Peyer's patch (tissue), 4 donors: Measurements from ENCODE around the gene ELK3. TPM values are rescaled to one million over a fixed set of nuclear protein-coding genes. Genes with fewer than 3 reads are reported as not detected.

ENCODE experiments used
- DNase-seq, 3 donors: peaks; one replicate each; pipeline ENCODE4 v3.0.0-alpha.2; 2017 to 2019
- H3K27ac ChIP-seq, 4 donors: fragments of 200-600 bp; sonication (generic); one replicate each; pipeline ENCODE4 v1.5.1; 2016 to 2019
- H3K27me3 ChIP-seq, 2 donors: fragments of 200-600 bp; sonication (generic); one replicate each; pipeline ENCODE4 v1.5.1; 2019
- H3K36me3 ChIP-seq, 3 donors: fragments of 200-600 bp; sonication (generic); one replicate each; pipeline ENCODE4 v1.5.1; 2016 to 2019
- H3K4me1 ChIP-seq, 4 donors: fragments of 200-600 bp; sonication (generic); one replicate each; pipeline ENCODE4 v1.5.1; 2016 to 2019
- H3K4me3 ChIP-seq, 4 donors: fragments of 200-600 bp; sonication (generic); 1 replicate in 3 of 4; 2 replicates in 1 of 4; pipeline ENCODE4 v1.5.1; 2016 to 2019; ENCODE audit warnings: mild to moderate bottlenecking in 1 of 4
- H3K9me3 ChIP-seq, 4 donors: fragments of 200-600 bp; sonication (generic); one replicate each; pipeline ENCODE4 v1.5.1; 2016 to 2019; ENCODE audit warnings: mild to moderate bottlenecking in 1 of 4
- CTCF ChIP-seq, 6 experiments: fragments of 450-650 bp in 4 of 6; fragments of 200-600 bp in 2 of 6; sonication (generic) in 1 of 6; IDR thresholded peaks; one replicate each; pipeline ENCODE4 v1.5.1; 2017 to 2019; ENCODE audit warnings: antibody characterized with exemption in 6 of 6, mild to moderate bottlenecking in 3 of 6, moderate library complexity in 1 of 6
- POLR2A ChIP-seq, 2 donors: fragments of 450-650 bp; IDR thresholded peaks; one replicate each; pipeline ENCODE4 v1.5.1; 2017; ENCODE audit warnings: antibody characterized with exemption in 2 of 2, mild to moderate bottlenecking in 2 of 2, moderate library complexity in 2 of 2
- total RNA-seq, 4 donors: library from RNA; depleted of rRNA; stranded (reverse); fragments of >200 nt; gene quantifications; one replicate each; pipeline ENCODE4 v1.1.0, GENCODE V29; 2016

Gene ELK3
- total RNA-seq, 4 donors from 2014 or later = 5.1 to 23.9 (median 9.4) TPM

DNA sequence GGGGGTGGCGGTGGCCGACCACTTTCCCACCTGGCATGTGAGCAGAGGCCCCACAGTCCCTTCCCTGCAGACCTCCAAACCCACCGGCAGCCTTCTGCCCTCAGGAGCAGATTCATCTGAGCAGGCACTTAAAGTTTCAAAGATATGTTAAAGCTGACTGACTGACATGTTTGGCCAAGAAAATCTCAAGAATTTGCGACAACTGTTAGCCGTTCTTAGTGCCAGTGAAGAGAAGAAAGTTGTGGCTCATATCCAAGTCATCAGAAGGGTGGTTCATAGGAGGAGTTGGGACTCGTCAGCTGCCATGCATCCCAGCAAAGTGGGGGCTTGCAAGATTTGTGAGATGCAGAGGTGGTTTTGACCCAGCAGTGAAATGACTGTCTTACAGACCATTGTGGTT, 27.2 kb downstream of the ELK3 start:
- Histone ChIP-seq H3K27ac (no peak overlapping the region), H3K4me3 (no peak overlapping the region), H3K27me3 (no peaks in the 10 kb centered on the region), H3K36me3 (no peaks in the 10 kb centered on the region), H3K4me1 (peaks cover 0 to 2% (median 0%) of the 10 kb centered on the region in 4 donors), H3K9me3 (no peaks in the 10 kb centered on the region)
- TF ChIP-seq CTCF (IDR thresholded peaks at IDR 0.05) (no peak), POLR2A (IDR thresholded peaks at IDR 0.05) (no peak)
- DNase-seq = peak in 1 of 3 donors; percentile 35

DNA sequence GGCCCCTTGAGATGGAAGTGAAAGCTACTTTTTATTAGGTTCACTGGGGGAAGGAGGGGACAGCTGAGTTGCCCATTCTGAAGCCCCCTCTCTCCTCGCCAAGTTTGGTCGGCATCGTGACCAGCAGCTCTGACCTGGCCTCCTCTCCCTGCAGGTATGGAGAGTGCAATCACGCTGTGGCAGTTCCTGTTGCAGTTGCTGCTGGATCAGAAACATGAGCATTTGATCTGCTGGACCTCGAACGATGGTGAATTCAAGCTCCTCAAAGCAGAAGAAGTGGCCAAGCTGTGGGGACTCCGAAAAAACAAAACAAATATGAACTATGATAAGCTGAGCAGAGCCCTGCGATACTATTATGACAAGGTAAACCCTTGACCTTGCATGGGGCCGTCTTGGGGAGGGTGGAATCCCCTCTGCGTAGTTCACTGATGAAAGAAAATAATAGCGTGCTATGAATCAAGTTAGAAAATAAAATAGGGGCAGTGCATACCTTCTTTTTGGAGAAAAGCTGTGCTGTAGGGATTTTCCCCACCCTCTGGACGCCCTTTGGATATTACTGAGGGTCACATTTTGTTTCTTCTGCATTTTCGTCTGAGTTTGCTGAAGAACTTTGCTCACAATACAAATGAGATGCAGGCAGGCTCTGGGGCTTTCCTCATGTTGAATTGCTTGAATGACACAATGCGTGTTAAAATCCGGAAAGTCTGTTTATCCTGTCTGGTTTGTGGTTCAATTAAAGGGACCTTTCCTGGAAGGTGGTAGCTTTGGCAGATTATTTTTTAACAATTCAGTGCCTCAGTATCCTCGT, 29.4 kb downstream of the ELK3 start:
- H3K27ac ChIP-seq = peak overlapping the region in 2 of 4 donors; percentile 35 to 41
- no peak overlapping the region for H3K4me3 ChIP-seq
- H3K27me3 ChIP-seq = no peaks in the 10 kb centered on the region
- TF ChIP-seq CTCF (IDR thresholded peaks at IDR 0.05) (no peak), POLR2A (IDR thresholded peaks at IDR 0.05) (no peak)
- no peaks in the 10 kb centered on the region for H3K9me3 ChIP-seq
- no peaks in the 10 kb centered on the region for H3K36me3 ChIP-seq
- H3K4me1 ChIP-seq = peaks cover 0 to 2% (median 0%) of the 10 kb centered on the region in 4 donors
- DNase-seq = peak in 1 of 3 donors; percentile 23

DNA sequence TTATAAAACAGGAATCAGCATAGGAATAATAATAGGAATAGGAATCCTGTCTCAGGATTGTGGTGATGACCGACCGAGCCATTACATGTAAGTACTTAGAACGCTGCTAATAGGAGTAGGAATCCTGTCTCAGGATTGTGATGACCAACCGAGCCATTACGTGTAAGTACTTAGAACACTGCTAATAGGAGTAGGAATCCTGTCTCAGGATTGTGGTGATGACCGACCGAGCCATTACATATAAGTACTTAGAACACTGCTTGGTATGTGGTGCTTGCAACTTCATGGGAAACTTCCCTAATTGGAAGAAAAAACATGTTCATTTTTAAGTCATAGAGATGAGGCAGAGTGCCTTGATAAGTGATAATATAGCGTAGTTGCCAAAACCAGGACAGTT, 30.0 kb downstream of the ELK3 start:
- Histone ChIP-seq H3K36me3 (no peaks in the 10 kb centered on the region), H3K4me1 (peaks cover 0 to 2% (median 0%) of the 10 kb centered on the region in 4 donors), H3K27me3 (no peaks in the 10 kb centered on the region), H3K4me3 (no peak overlapping the region), H3K9me3 (no peaks in the 10 kb centered on the region), H3K27ac (peak overlapping the region in 1 of 4 donors; percentile 41)
- TF ChIP-seq POLR2A (IDR thresholded peaks at IDR 0.05) (no peak), CTCF (IDR thresholded peaks at IDR 0.05) (no peak)
- no peak for DNase-seq

GRCh38 chr12:96225044-96225855, 31.1 kb downstream of the ELK3 start:
- H3K4me1 ChIP-seq = peaks cover 0 to 2% (median 0%) of the 10 kb centered on the region in 4 donors
- no peaks in the 10 kb centered on the region for H3K9me3 ChIP-seq
- no peak for TF ChIP-seq CTCF (IDR thresholded peaks at IDR 0.05)
- no peak for TF ChIP-seq POLR2A (IDR thresholded peaks at IDR 0.05)
- peak in 1 of 3 donors; percentile 42 for DNase-seq
- peak overlapping the region in 2 of 4 donors; percentile 8 to 41 for H3K27ac ChIP-seq
- no peaks in the 10 kb centered on the region for H3K27me3 ChIP-seq
- H3K4me3 ChIP-seq = no peak overlapping the region
- H3K36me3 ChIP-seq = no peaks in the 10 kb centered on the region

GRCh38 chr12:96225994-96226399, 31.8 kb downstream of the ELK3 start:
- no peak overlapping the region for H3K27ac ChIP-seq
- no peaks in the 10 kb centered on the region for H3K36me3 ChIP-seq
- no peak for DNase-seq

More at GRCh38 chr12:96225994-96226399, 31.8 kb downstream of the ELK3 start:
- TF ChIP-seq CTCF (IDR thresholded peaks at IDR 0.05) = no peak
- TF ChIP-seq POLR2A (IDR thresholded peaks at IDR 0.05) = no peak
- H3K4me3 ChIP-seq = no peak overlapping the region
- no peaks in the 10 kb centered on the region for H3K9me3 ChIP-seq
- no peaks in the 10 kb centered on the region for H3K27me3 ChIP-seq
- peaks cover 0 to 2% (median 0%) of the 10 kb centered on the region in 4 donors for H3K4me1 ChIP-seq
